Retinal pigment epithelial cell (primary cell): Measurements from ENCODE around the gene OLFML1.

Experiments
- DNase-seq: peaks from one replicate; pipeline ENCODE4 v3.0.0-alpha.2; 2010; ENCODE audit warnings: low read depth
- H3K4me3 ChIP-seq: 2 replicates; pipeline ENCODE4 v1.5.1; 2011; ENCODE audit warnings: mild to moderate bottlenecking, low read length, control low read depth, moderate library complexity
- TF ChIP-seq, protein P1 (sequence below): conservative IDR thresholded peaks from 2 replicates; pipeline ENCODE4 v1.5.1; 2011; ENCODE audit warnings: low read depth, low read length, control low read depth, inconsistent platforms

Gene OLFML1

DNA sequence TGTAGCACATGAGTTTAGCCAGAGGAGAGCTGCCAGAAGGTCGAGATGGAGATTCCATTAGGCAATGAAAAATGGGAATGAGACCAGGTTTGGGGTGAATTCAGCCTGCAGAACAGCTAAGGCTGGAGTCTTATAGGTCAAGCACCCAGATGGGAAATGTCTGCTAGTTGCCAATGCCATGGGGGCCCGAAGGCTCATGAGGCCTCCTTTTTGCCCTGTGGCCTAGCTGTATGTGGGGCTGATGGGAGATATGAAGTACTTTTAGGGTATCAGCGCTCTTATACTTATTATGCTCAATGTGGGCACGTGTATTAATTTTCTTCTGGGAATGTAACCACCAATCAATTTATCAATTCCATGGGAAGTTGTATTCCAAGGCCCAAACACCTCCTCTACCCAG lies 37.2 kb downstream of the OLFML1 start:
- no peak overlapping the region for H3K4me3 ChIP-seq
- DNase-seq, result no peak
- TF ChIP-seq, protein P1, sequence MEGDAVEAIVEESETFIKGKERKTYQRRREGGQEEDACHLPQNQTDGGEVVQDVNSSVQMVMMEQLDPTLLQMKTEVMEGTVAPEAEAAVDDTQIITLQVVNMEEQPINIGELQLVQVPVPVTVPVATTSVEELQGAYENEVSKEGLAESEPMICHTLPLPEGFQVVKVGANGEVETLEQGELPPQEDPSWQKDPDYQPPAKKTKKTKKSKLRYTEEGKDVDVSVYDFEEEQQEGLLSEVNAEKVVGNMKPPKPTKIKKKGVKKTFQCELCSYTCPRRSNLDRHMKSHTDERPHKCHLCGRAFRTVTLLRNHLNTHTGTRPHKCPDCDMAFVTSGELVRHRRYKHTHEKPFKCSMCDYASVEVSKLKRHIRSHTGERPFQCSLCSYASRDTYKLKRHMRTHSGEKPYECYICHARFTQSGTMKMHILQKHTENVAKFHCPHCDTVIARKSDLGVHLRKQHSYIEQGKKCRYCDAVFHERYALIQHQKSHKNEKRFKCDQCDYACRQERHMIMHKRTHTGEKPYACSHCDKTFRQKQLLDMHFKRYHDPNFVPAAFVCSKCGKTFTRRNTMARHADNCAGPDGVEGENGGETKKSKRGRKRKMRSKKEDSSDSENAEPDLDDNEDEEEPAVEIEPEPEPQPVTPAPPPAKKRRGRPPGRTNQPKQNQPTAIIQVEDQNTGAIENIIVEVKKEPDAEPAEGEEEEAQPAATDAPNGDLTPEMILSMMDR, result no peak

DNA sequence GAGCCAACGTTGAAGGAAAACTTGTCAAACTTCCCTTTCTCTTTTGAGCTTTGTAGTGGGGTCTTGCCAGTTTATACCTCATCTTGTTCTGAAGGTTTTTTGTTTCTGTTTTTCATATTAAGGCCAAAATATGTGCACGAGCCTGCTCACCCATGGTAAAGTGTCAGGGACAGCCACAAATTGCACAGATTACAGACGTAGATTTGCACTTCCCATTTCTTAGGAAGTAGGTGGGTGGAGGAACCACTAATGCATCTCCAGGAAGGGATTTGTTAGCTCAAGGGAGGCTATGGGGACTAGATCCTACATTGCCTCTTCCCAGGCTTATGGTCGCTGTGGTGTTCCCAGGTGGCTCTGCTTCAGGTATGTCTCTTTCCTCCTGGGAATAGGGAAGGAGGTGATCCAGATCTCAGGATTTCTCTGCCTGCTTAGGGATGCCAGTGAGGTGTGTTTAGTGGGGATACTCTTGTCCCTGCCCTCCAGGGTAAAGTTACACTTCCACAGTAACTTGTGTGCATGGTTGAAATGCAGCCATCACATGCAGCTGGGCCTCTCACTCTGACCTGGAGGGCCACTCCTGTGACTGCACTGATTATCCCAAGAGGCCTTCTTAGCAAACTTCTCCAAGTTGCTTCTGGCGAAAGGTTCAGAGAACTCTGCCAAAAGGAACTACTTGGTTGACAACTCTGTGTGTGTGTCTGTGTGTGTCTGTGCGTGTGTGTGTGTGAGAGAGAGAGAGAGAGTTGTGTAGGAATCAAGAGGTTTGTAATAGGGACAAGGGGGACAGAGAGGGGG lies 38.3 kb downstream of the OLFML1 start:
- no peak for DNase-seq
- TF ChIP-seq, protein P1, result no peak
- H3K4me3 ChIP-seq, result no peak overlapping the region

DNA sequence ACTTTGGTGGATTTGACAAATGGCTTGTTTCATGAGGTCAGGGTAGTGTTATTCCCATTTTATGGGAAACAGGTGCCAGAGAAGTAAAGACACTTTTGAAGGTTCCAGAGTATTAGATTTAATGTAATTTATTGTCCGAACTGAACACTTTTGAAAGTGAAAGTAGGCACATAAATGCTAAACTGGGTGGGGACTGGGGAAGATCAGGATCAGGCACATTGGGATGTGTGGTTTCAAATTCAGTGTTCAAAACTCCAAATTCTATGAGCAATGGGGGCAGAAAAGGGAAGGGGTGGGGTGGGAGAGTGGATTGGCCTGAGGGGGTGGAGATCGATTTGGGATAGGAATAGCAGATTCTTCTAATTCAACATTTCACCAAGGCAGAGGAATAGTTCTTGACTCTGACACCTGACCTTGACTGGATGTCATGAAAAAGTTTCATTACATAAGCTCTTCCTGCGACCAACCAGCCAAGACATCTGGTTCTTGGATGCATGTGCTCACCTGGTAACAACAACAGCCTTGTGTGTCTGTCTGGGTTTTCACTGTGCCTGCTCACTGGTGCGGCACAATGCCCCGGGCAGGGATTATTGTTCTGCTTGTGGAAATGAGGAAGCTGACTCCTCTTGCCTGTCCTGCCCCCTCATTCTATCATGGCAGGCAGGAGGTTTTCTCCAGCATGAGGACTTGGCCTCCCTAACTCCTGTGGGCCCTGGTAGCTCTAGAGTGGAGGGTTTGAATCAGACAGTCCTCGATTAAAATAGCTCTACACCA lies 39.3 kb downstream of the OLFML1 start:
- H3K4me3 ChIP-seq, result no peak overlapping the region
- TF ChIP-seq, protein P1, result no peak
- no peak for DNase-seq

DNA sequence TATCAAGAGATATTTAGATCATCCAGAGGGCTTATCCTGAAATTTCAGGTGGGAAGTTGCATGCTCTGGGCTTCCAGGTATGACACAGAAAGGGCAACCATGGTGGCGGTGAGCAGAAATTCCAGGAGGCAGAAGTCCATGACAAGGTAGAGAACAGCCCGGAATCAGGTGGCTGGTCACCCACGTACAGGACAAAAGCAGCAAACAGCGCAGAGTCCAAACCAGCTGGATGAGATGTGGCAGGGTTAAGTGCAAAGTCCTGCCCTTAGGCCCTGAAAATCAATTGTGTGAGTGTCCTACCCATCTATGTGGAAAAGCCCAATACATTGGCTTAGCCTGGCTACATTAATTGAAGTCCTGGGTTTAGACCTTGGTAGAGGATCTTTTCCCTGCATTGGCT lies 40.1 kb downstream of the OLFML1 start:
- H3K4me3 ChIP-seq, result no peak overlapping the region
- no peak for DNase-seq
- TF ChIP-seq, protein P1, result no peak

DNA sequence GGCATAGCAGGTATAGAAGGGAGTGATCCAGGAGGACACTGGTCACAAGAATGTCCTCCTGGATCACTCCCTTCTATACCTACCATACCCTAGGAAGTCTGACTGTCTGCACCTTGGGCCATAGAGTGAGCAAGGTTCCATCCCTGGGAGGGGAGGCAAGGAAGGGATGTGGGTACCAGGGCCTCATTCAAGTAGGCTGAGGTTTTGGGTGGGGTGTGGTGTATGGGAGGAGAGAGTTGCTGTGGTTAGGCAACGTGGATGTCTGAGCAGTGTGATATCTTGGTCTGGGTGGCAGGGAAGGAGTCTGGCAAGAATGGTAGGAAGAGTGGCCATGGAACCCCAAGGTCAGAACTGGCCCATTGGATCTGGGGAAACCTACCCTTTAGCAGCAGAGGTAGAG lies 41.7 kb downstream of the OLFML1 start:
- TF ChIP-seq, protein P1, result no peak
- DNase-seq, result no peak
- H3K4me3 ChIP-seq, result no peak overlapping the region

DNA sequence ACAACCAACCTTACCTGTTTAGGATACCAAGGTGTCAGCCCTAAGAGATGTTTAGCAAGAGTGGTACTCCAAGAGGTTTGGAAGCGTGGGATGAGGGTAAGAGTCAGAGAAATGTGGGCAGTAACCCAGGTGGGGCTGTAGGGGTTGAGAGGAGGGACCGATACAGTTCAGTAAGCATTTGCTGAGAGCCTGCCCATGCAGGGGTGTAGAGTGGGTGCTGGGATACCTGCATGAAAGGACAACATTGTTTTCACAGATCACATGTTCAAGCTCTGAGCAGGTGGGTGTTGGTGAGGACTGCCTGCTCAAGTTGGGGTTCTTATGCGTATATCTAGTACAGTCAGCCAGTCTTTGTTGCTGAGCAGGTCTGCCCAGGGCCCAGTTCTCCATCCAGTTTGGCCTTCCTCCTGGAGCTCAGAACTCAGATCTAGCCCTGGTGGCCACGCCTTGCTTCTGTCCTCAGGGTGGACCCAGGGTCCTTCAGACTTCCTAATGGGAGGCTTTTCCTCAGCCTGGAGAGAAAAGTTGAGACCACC lies 43.3 kb downstream of the OLFML1 start:
- DNase-seq, result no peak
- no peak overlapping the region for H3K4me3 ChIP-seq
- TF ChIP-seq, protein P1, result no peak
